Mesenchymal stem cell (in vitro differentiated cells and primary cell): ENCODE data around the gene DST.
A peak's percentile ranks its signal among the peaks of the same experiment; 100 is the strongest.

ENCODE experiments used
- DNase-seq: peaks from one replicate; pipeline ENCODE4 v3.0.0-alpha.2; 2013
- H2AFZ ChIP-seq: one replicate; pipeline ENCODE4 v1.6.1; 2013; ENCODE audit warnings: low read depth, mild to moderate bottlenecking, control low read depth, inconsistent platforms, low read length, moderate library complexity
- H2AK5ac ChIP-seq: 2 replicates; pipeline ENCODE4 v1.6.1; 2013; ENCODE audit warnings: low read length, moderate library complexity, mild to moderate bottlenecking, inconsistent platforms; ENCODE audit not compliant: severe bottlenecking
- H2BK120ac ChIP-seq: one replicate; pipeline ENCODE4 v1.6.1; 2013; ENCODE audit warnings: low read depth, mild to moderate bottlenecking, inconsistent platforms, low read length, moderate library complexity
- H2BK12ac ChIP-seq, 2 experiments: one replicate each; pipeline ENCODE4 v1.6.1; 2013; ENCODE audit warnings: inconsistent platforms in 2 of 2, low read length in 2 of 2, mild to moderate bottlenecking in 2 of 2, moderate library complexity in 2 of 2, control low read depth in 1 of 2
- H2BK15ac ChIP-seq: one replicate; pipeline ENCODE4 v1.6.1; 2013; ENCODE audit warnings: mild to moderate bottlenecking, low read depth, inconsistent platforms; ENCODE audit not compliant: poor library complexity, severe bottlenecking
- H2BK5ac ChIP-seq: 2 replicates; pipeline ENCODE4 v1.6.1; 2013; ENCODE audit warnings: low read depth, mild to moderate bottlenecking, low read length, control low read depth, inconsistent platforms; ENCODE audit not compliant: poor library complexity, severe bottlenecking
- H3K14ac ChIP-seq, 2 experiments: one replicate each; pipeline ENCODE4 v1.6.1; 2013; ENCODE audit warnings: inconsistent platforms in 2 of 2, low read length in 2 of 2, control low read depth in 1 of 2, mild to moderate bottlenecking in 1 of 2, moderate library complexity in 1 of 2
- H3K18ac ChIP-seq, 2 experiments: one replicate each; pipeline ENCODE4 v1.6.1; 2013; ENCODE audit warnings: inconsistent platforms in 2 of 2, low read length in 2 of 2, control low read depth in 1 of 2, low read depth in 1 of 2, mild to moderate bottlenecking in 1 of 2
- H3K23ac ChIP-seq, 2 experiments: one replicate each; pipeline ENCODE4 v1.6.1; 2013; ENCODE audit warnings: inconsistent platforms in 2 of 2, low read length in 2 of 2, mild to moderate bottlenecking in 2 of 2, moderate library complexity in 2 of 2, control low read depth in 1 of 2
- H3K27ac ChIP-seq: 2 replicates; pipeline ENCODE4 v1.5.1; 2013; ENCODE audit warnings: mild to moderate bottlenecking, moderate library complexity, low read length, control low read depth, inconsistent platforms; ENCODE audit not compliant: poor library complexity, severe bottlenecking
- H3K27me3 ChIP-seq, 2 experiments: 2 replicates each; pipeline versions ENCODE4 v1.6.1 to v1.7.0; 2013; ENCODE audit warnings: low read length in 2 of 2, mild to moderate bottlenecking in 2 of 2, moderate library complexity in 2 of 2, control low read depth in 1 of 2, inconsistent platforms in 1 of 2; ENCODE audit not compliant: control insufficient read depth in 1 of 2, insufficient read depth in 1 of 2
- H3K36me3 ChIP-seq, 2 experiments: 2 replicates each; pipeline versions ENCODE4 v1.6.1 to v1.7.0; 2013; ENCODE audit warnings: low read length in 2 of 2, control low read depth in 1 of 2, inconsistent platforms in 1 of 2, low read depth in 1 of 2, mild to moderate bottlenecking in 1 of 2; ENCODE audit not compliant: insufficient read depth in 2 of 2, control insufficient read depth in 1 of 2
- H3K4ac ChIP-seq, 2 experiments: one replicate each; pipeline ENCODE4 v1.6.1; 2013; ENCODE audit warnings: inconsistent platforms in 2 of 2, low read length in 2 of 2, mild to moderate bottlenecking in 2 of 2, moderate library complexity in 2 of 2, control low read depth in 1 of 2, low read depth in 1 of 2
- H3K4me1 ChIP-seq: 2 replicates; pipeline ENCODE4 v1.6.1; 2013; ENCODE audit warnings: low read depth, low read length, control low read depth; ENCODE audit not compliant: control insufficient read depth, insufficient read depth
- H3K4me2 ChIP-seq: 2 replicates; pipeline ENCODE4 v1.6.1; 2013; ENCODE audit warnings: low read length, mild to moderate bottlenecking, inconsistent platforms; ENCODE audit not compliant: poor library complexity, severe bottlenecking
- H3K4me3 ChIP-seq, 2 experiments: 2 replicates each; pipeline versions ENCODE4 v1.5.1 to v1.7.0; 2013; ENCODE audit warnings: low read length in 2 of 2, mild to moderate bottlenecking in 2 of 2, control low read depth in 1 of 2, low read depth in 1 of 2; ENCODE audit not compliant: insufficient read depth in 1 of 2
- H3K79me1 ChIP-seq: replicated peaks from 2 replicates; pipeline ENCODE4 v1.6.1; 2013; ENCODE audit warnings: mild to moderate bottlenecking, control low read depth, low read length, inconsistent platforms; ENCODE audit not compliant: poor library complexity, severe bottlenecking
- H3K9ac ChIP-seq: 2 replicates; pipeline ENCODE4 v1.7.0; 2013; ENCODE audit warnings: mild to moderate bottlenecking, low read length, moderate library complexity
- H3K9me3 ChIP-seq: 2 replicates; pipeline ENCODE4 v1.7.0; 2013; ENCODE audit warnings: mild to moderate bottlenecking, low read length; ENCODE audit not compliant: control insufficient read depth
- H4K8ac ChIP-seq: one replicate; pipeline ENCODE4 v1.6.1; 2013; ENCODE audit warnings: inconsistent platforms, mild to moderate bottlenecking, low read length, moderate library complexity
- H4K91ac ChIP-seq: one replicate; pipeline ENCODE4 v1.6.1; 2013; ENCODE audit warnings: mild to moderate bottlenecking, low read length, inconsistent platforms
- WGBS: methylation state at CpG from one replicate; pipeline ENCODE4 v1.1.7; 2013; ENCODE audit warnings: mixed read lengths; 5-methylcytosine and 5-hydroxymethylcytosine counted together

DST gene

GRCh38 chr6:56551409-56552120 lies 91.1 kb downstream of the DST start:
- Histone ChIP-seq H2AK5ac (no peak overlapping the region), H3K4me2 (no peak overlapping the region), H3K27ac (peak overlapping the region; percentile 83), H3K4me1 (peaks cover 5% of the 10 kb centered on the region), H3K14ac (no peak overlapping the region), H2BK12ac (no peak overlapping the region), H3K4me3 (no peak overlapping the region), H3K9ac (no peak overlapping the region), H4K91ac (no peak overlapping the region), H2AFZ (no peak overlapping the region), H3K27me3 (no peaks in the 10 kb centered on the region), H3K9me3 (no peaks in the 10 kb centered on the region), H2BK15ac (no peak overlapping the region), H3K18ac (no peak overlapping the region), H3K36me3 (peaks cover 5 to 60% of the 10 kb centered on the region in 2 experiments), H3K4ac (no peak overlapping the region), H3K23ac (no peak overlapping the region), H4K8ac (no peak overlapping the region), H2BK5ac (no peak overlapping the region), H3K79me1 (peaks cover 6% of the 10 kb centered on the region), H2BK120ac (no peak overlapping the region)
- no peak for DNase-seq
- 94% methylated on average over 3 of the region's 3 CpGs for WGBS

GRCh38 chr6:56550301-56550700 lies 92.4 kb downstream of the DST start:
- Histone ChIP-seq H3K18ac (no peak overlapping the region), H2BK120ac (no peak overlapping the region), H3K9ac (peak overlapping the region; percentile 71), H2AK5ac (no peak overlapping the region), H3K4me1 (peaks cover 5% of the 10 kb centered on the region), H2AFZ (no peak overlapping the region), H3K23ac (no peak overlapping the region), H3K27me3 (no peaks in the 10 kb centered on the region), H4K8ac (no peak overlapping the region), H2BK12ac (no peak overlapping the region), H2BK15ac (no peak overlapping the region), H3K4ac (no peak overlapping the region), H3K36me3 (peaks cover under 1 to 52% of the 10 kb centered on the region in 2 experiments), H3K14ac (no peak overlapping the region), H3K4me2 (no peak overlapping the region), H4K91ac (no peak overlapping the region), H3K79me1 (peaks cover 2% of the 10 kb centered on the region), H3K4me3 (peak overlapping the region in 1 of 2 experiments; percentile 63), H3K9me3 (no peaks in the 10 kb centered on the region), H2BK5ac (no peak overlapping the region), H3K27ac (no peak overlapping the region)
- no CpG with 5 or more reads among the region's 1 CpG for WGBS
- DNase-seq = no peak

- Histone ChIP-seq H3K79me1 (peaks cover 1% of the 10 kb centered on the region), H3K4me1 (peaks cover 8% of the 10 kb centered on the region), H3K4ac (no peak overlapping the region), H2BK12ac (no peak overlapping the region), H2BK15ac (no peak overlapping the region), H3K23ac (no peak overlapping the region), H3K27me3 (no peaks in the 10 kb centered on the region), H3K14ac (no peak overlapping the region), H2BK120ac (no peak overlapping the region), H3K36me3 (peaks cover 0 to 41% of the 10 kb centered on the region in 2 experiments), H3K4me3 (no peak overlapping the region), H3K9me3 (no peaks in the 10 kb centered on the region), H2AK5ac (no peak overlapping the region), H3K4me2 (no peak overlapping the region), H2BK5ac (no peak overlapping the region), H3K18ac (no peak overlapping the region), H3K27ac (no peak overlapping the region), H4K91ac (no peak overlapping the region), H4K8ac (no peak overlapping the region), H2AFZ (no peak overlapping the region), H3K9ac (peak overlapping the region; percentile 71)
- DNase-seq = no peak
- WGBS = no CpG with 5 or more reads among the region's 2 CpGs
Measured at GRCh38 chr6:56549014-56549413, 93.7 kb downstream of the DST start.

GRCh38 chr6:56547687-56548086 lies 95.0 kb downstream of the DST start:
- Histone ChIP-seq H2BK120ac (no peak overlapping the region), H3K23ac (no peak overlapping the region), H3K9me3 (no peaks in the 10 kb centered on the region), H3K9ac (no peak overlapping the region), H2AFZ (no peak overlapping the region), H3K18ac (no peak overlapping the region), H3K27me3 (no peaks in the 10 kb centered on the region), H3K27ac (no peak overlapping the region), H3K4ac (no peak overlapping the region), H4K91ac (no peak overlapping the region), H3K4me3 (no peak overlapping the region), H2AK5ac (no peak overlapping the region), H2BK15ac (no peak overlapping the region), H3K4me2 (no peak overlapping the region), H3K4me1 (peaks cover 8% of the 10 kb centered on the region), H2BK12ac (no peak overlapping the region), H2BK5ac (no peak overlapping the region), H3K36me3 (peaks cover 0 to 29% of the 10 kb centered on the region in 2 experiments), H3K14ac (no peak overlapping the region), H4K8ac (no peak overlapping the region), H3K79me1 (peaks cover 1% of the 10 kb centered on the region)
- no peak for DNase-seq
- 100% methylated on average over 1 of the region's 1 CpG for WGBS
